Measurements from ENCODE around the gene FASTKD1. TPM values are rescaled to one million over a fixed set of nuclear protein-coding genes. Genes with fewer than 3 reads are reported as not detected.
A peak's percentile ranks its signal among the peaks of the same experiment; 100 is the strongest.

Gene FASTKD1
- total and polyA plus RNA-seq, 4 donors = 10.4 to 40.1 (median 30.1) TPM

- DNase-seq = no peak
- no peak for ATAC-seq (ENCODE audit: insufficient read depth, low FRiP score)
- Histone ChIP-seq H3K4me1 (ENCODE audit: control insufficient read depth in 5 of 5, insufficient read depth in 5 of 5, low read length in 5 of 5) (no peaks in the 10 kb centered on the region), H3K27me3 (ENCODE audit: control insufficient read depth in 3 of 3, insufficient read depth in 3 of 3, low read length in 2 of 3) (no peaks in the 10 kb centered on the region), H3K9me3 (ENCODE audit: control insufficient read depth in 4 of 4, insufficient read depth in 3 of 4, low read length in 3 of 4) (no peaks in the 10 kb centered on the region), H3K4me3 (no peak overlapping the region), H3K36me3 (ENCODE audit: control insufficient read depth in 4 of 4, insufficient read depth in 4 of 4, low read length in 4 of 4) (peaks cover 0 to 10% (median 6%) of the 10 kb centered on the region in 4 donors), H3K27ac (ENCODE audit: low read depth in 1 of 2, low read length in 1 of 2) (no peak overlapping the region), H3K9ac (ENCODE audit: insufficient read depth in 1 of 2, low read length in 2 of 2) (no peak overlapping the region)
- no peak for TF ChIP-seq CTCF (IDR thresholded peaks at IDR 0.05; ENCODE audit: control extremely low read depth, extremely low read depth)
These were observed 82.8 kb downstream of the FASTKD1 start for GRCh38 chr2:169490834-169491233.

- TF ChIP-seq CTCF (IDR thresholded peaks at IDR 0.05; ENCODE audit: control extremely low read depth, extremely low read depth) = no peak
- Histone ChIP-seq H3K4me3 (no peak overlapping the region), H3K36me3 (ENCODE audit: control insufficient read depth in 4 of 4, insufficient read depth in 4 of 4, low read length in 4 of 4) (peaks cover 8 to 17% (median 13%) of the 10 kb centered on the region in 4 donors), H3K9ac (ENCODE audit: insufficient read depth in 1 of 2, low read length in 2 of 2) (no peak overlapping the region), H3K9me3 (ENCODE audit: control insufficient read depth in 4 of 4, insufficient read depth in 3 of 4, low read length in 3 of 4) (no peaks in the 10 kb centered on the region), H3K27ac (ENCODE audit: low read depth in 1 of 2, low read length in 1 of 2) (no peak overlapping the region), H3K4me1 (ENCODE audit: control insufficient read depth in 5 of 5, insufficient read depth in 5 of 5, low read length in 5 of 5) (no peaks in the 10 kb centered on the region), H3K27me3 (ENCODE audit: control insufficient read depth in 3 of 3, insufficient read depth in 3 of 3, low read length in 2 of 3) (no peaks in the 10 kb centered on the region)
- DNase-seq = no peak
- no peak for ATAC-seq (ENCODE audit: insufficient read depth, low FRiP score)
These were observed 87.2 kb downstream of the FASTKD1 start for GRCh38 chr2:169486487-169486886.

- DNase-seq = no peak
- no peak for ATAC-seq (ENCODE audit: insufficient read depth, low FRiP score)
- H3K36me3 ChIP-seq (ENCODE audit: control insufficient read depth in 4 of 4, insufficient read depth in 4 of 4, low read length in 4 of 4) = peaks cover 8 to 17% (median 11%) of the 10 kb centered on the region in 4 donors
- 88 to 92% methylated on average over 1 of the region's 1 CpG for WGBS, 2 donors
- no peak overlapping the region for H3K9ac ChIP-seq (ENCODE audit: insufficient read depth in 1 of 2, low read length in 2 of 2)
- no peak overlapping the region for H3K27ac ChIP-seq (ENCODE audit: low read depth in 1 of 2, low read length in 1 of 2)
- no peaks in the 10 kb centered on the region for H3K4me1 ChIP-seq (ENCODE audit: control insufficient read depth in 5 of 5, insufficient read depth in 5 of 5, low read length in 5 of 5)
- no peak overlapping the region for H3K4me3 ChIP-seq
- no peaks in the 10 kb centered on the region for H3K9me3 ChIP-seq (ENCODE audit: control insufficient read depth in 4 of 4, insufficient read depth in 3 of 4, low read length in 3 of 4)
- H3K27me3 ChIP-seq (ENCODE audit: control insufficient read depth in 3 of 3, insufficient read depth in 3 of 3, low read length in 2 of 3) = no peaks in the 10 kb centered on the region
- TF ChIP-seq CTCF (IDR thresholded peaks at IDR 0.05; ENCODE audit: control extremely low read depth, extremely low read depth) = no peak
These were observed 88.0 kb downstream of the FASTKD1 start for GRCh38 chr2:169485650-169486138.

- peak overlapping the region; percentile 44 to 80 for H3K9ac ChIP-seq (ENCODE audit: insufficient read depth in 1 of 2, low read length in 2 of 2)
- peak in 1 of 3 donors; percentile 24 for DNase-seq
These were observed 93.6 kb downstream of the FASTKD1 start for GRCh38 chr2:169480079-169480465.

More at GRCh38 chr2:169480079-169480465, 93.6 kb downstream of the FASTKD1 start:
- Histone ChIP-seq H3K36me3 (ENCODE audit: control insufficient read depth in 4 of 4, insufficient read depth in 4 of 4, low read length in 4 of 4) (peaks cover 7 to 10% (median 8%) of the 10 kb centered on the region in 4 donors), H3K4me1 (ENCODE audit: control insufficient read depth in 5 of 5, insufficient read depth in 5 of 5, low read length in 5 of 5) (peaks cover 0 to 9% (median 0%) of the 10 kb centered on the region in 5 donors), H3K4me3 (peak overlapping the region; percentile 77), H3K27ac (ENCODE audit: low read depth in 1 of 2, low read length in 1 of 2) (no peak overlapping the region), H3K27me3 (ENCODE audit: control insufficient read depth in 3 of 3, insufficient read depth in 3 of 3, low read length in 2 of 3) (no peaks in the 10 kb centered on the region), H3K9me3 (ENCODE audit: control insufficient read depth in 4 of 4, insufficient read depth in 3 of 4, low read length in 3 of 4) (no peaks in the 10 kb centered on the region)
- no peak for TF ChIP-seq CTCF (IDR thresholded peaks at IDR 0.05; ENCODE audit: control extremely low read depth, extremely low read depth)
- ATAC-seq (ENCODE audit: insufficient read depth, low FRiP score) = no peak
- 36 to 43% methylated on average over 9 of the region's 9 CpGs for WGBS, 2 donors
